DND-41 (cell line): ENCODE results near the gene CREBBP.

Experiments used
- EZH2 ChIP-seq: IDR thresholded peaks from 3 replicates; pipeline ENCODE4 v1.6.1; 2012; ENCODE audit warnings: borderline replicate concordance, low read depth, mild to moderate bottlenecking, moderate library complexity, low read length, inconsistent platforms; ENCODE audit not compliant: severe bottlenecking
- TF ChIP-seq, protein P1 (sequence below): IDR thresholded peaks from 2 replicates; pipeline ENCODE4 v1.5.1; 2012; ENCODE audit warnings: borderline replicate concordance, low read length, moderate library complexity, mild to moderate bottlenecking; ENCODE audit not compliant: poor library complexity, severe bottlenecking; ENCODE audit errors: extremely low read depth

DNA sequence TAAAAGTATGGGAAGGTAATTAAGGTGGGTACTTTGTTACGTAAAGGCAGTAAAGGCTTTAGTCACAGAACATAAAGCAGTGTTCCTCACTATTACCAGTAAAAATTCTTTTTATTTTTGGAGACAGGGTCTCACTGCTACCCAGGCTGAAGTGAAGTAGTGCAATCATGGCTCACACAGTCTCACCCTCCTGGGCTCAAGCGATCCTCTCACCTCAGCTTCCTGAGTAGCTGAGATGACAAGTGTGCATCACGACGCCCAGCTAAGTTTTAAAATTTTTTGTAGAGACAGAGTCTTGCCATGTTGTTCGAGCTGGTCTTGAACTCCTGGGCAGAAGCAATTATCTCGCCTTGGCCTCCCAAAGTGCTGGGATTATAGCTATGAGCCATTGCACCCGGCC lies 80.5 kb downstream of the CREBBP start:
- TF ChIP-seq, protein P1, sequence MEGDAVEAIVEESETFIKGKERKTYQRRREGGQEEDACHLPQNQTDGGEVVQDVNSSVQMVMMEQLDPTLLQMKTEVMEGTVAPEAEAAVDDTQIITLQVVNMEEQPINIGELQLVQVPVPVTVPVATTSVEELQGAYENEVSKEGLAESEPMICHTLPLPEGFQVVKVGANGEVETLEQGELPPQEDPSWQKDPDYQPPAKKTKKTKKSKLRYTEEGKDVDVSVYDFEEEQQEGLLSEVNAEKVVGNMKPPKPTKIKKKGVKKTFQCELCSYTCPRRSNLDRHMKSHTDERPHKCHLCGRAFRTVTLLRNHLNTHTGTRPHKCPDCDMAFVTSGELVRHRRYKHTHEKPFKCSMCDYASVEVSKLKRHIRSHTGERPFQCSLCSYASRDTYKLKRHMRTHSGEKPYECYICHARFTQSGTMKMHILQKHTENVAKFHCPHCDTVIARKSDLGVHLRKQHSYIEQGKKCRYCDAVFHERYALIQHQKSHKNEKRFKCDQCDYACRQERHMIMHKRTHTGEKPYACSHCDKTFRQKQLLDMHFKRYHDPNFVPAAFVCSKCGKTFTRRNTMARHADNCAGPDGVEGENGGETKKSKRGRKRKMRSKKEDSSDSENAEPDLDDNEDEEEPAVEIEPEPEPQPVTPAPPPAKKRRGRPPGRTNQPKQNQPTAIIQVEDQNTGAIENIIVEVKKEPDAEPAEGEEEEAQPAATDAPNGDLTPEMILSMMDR: no peak
- TF ChIP-seq EZH2: no peak
